Activated T-helper 1 cell treated with Interleukin-2 at 50 U/mL for 16 hours (primary cell): ENCODE measurements around the gene MED15.

Source experiments
- DNase-seq: peaks from one replicate; pipeline ENCODE4 v3.0.0-alpha.2; 2020; ENCODE audit warnings: low read depth

The MED15 gene

GRCh38 chr22:20571531-20572007 is 64.2 kb downstream of the MED15 start:
- DNase-seq: peak; percentile 51

- DNase-seq: no peak
Observed at GRCh38 chr22:20572132-20572802, 64.9 kb downstream of the MED15 start.

- DNase-seq: no peak
Observed at GRCh38 chr22:20573176-20573832, 65.9 kb downstream of the MED15 start.

- DNase-seq: no peak
Observed at GRCh38 chr22:20573833-20574615, 66.6 kb downstream of the MED15 start.

GRCh38 chr22:20574920-20575353 is 67.5 kb downstream of the MED15 start:
- DNase-seq: no peak

GRCh38 chr22:20575724-20576444 is 68.5 kb downstream of the MED15 start:
- DNase-seq: no peak

GRCh38 chr22:20576445-20576816 is 69.0 kb downstream of the MED15 start:
- no peak for DNase-seq

- no peak for DNase-seq
Observed at GRCh38 chr22:20577045-20577444, 69.6 kb downstream of the MED15 start.

GRCh38 chr22:20577549-20577975 is 70.2 kb downstream of the MED15 start:
- no peak for DNase-seq

GRCh38 chr22:20578192-20578591 is 70.8 kb downstream of the MED15 start:
- no peak for DNase-seq

GRCh38 chr22:20578707-20579106 is 71.3 kb downstream of the MED15 start:
- no peak for DNase-seq

GRCh38 chr22:20579273-20580120 is 72.1 kb downstream of the MED15 start:
- DNase-seq: no peak

- no peak for DNase-seq
Observed at GRCh38 chr22:20580179-20580578, 72.8 kb downstream of the MED15 start.

GRCh38 chr22:20580611-20581502 is 73.4 kb downstream of the MED15 start:
- DNase-seq: no peak

- no peak for DNase-seq
Observed at GRCh38 chr22:20581503-20582170, 74.2 kb downstream of the MED15 start.

- DNase-seq: no peak
Observed at GRCh38 chr22:20582171-20582511, 74.7 kb downstream of the MED15 start.

- no peak for DNase-seq
Observed at GRCh38 chr22:20582520-20583361, 75.3 kb downstream of the MED15 start.

- DNase-seq: no peak
Observed at GRCh38 chr22:20583471-20583922, 76.1 kb downstream of the MED15 start.
